Glutamatergic neuron (in vitro differentiated cells): ENCODE results near the gene ERCC6L. TPM values are rescaled to one million over a fixed set of nuclear protein-coding genes. Genes with fewer than 3 reads are reported as not detected.

ENCODE experiments used
- DNase-seq: peaks from one replicate; pipeline ENCODE4 v3.0.0; 2022
- H3K27ac Mint-ChIP-seq: one replicate; pipeline ENCODE4 v1.8.0; 2020; ENCODE audit warnings: mild to moderate bottlenecking, mixed read lengths, inconsistent platforms; ENCODE audit not compliant: unreplicated experiment
- H3K27me3 Mint-ChIP-seq: one replicate; pipeline ENCODE4 v1.8.0; 2020; ENCODE audit warnings: mild to moderate bottlenecking, moderate library complexity, mixed read lengths, inconsistent platforms; ENCODE audit not compliant: unreplicated experiment
- H3K36me3 Mint-ChIP-seq: one replicate; pipeline ENCODE4 v1.8.0; 2020; ENCODE audit warnings: mild to moderate bottlenecking, mixed read lengths, inconsistent platforms; ENCODE audit not compliant: unreplicated experiment
- H3K4me1 Mint-ChIP-seq: one replicate; pipeline ENCODE4 v1.8.0; 2020; ENCODE audit warnings: mild to moderate bottlenecking, low read depth, mixed read lengths, inconsistent platforms; ENCODE audit not compliant: unreplicated experiment
- H3K4me3 Mint-ChIP-seq: one replicate; pipeline ENCODE4 v1.8.0; 2020; ENCODE audit warnings: mild to moderate bottlenecking, mixed read lengths, inconsistent platforms; ENCODE audit not compliant: unreplicated experiment
- H3K9me3 Mint-ChIP-seq: one replicate; pipeline ENCODE4 v1.8.0; 2020; ENCODE audit warnings: mild to moderate bottlenecking, moderate library complexity, mixed read lengths, inconsistent platforms; ENCODE audit not compliant: unreplicated experiment
- CTCF ChIP-seq: fragments of 200-600 bp; sonication (generic); IDR thresholded peaks from one replicate; pipeline ENCODE4 v1.5.0; 2021; ENCODE audit not compliant: partially characterized antibody, unreplicated experiment
- total RNA-seq: library from RNA; stranded (reverse); fragmentation: NEBNext Ultra II Directional; extraction: Animal tissue kit (Norgen Biotek cat#: 25700); gene quantifications from one replicate; pipeline ENCODE4 v1.2.1, GENCODE V29; 2021; ENCODE audit not compliant: unreplicated experiment

ERCC6L gene
- total RNA-seq, 1 donor from 2014 or later: 1.2 TPM

DNA sequence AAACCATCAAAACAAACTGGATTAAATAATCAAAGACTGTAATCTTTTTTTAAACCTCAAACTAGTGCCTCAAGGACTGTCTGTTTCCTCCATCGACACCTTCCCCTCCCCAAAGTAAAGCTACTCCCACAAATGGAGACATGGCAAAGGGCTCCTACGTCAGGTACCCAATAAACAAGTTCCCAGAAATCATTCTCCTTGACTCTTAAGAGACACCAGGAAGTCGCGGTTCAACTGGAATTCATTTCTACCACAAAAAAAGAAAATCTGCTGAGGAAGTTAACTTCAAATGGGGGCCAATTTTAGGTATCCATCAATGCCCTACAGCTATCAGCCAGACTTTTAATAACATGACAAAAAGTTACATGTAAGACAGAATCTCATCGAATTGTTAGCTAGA is 35.7 kb upstream of the ERCC6L start:
- H3K4me1 Mint-ChIP-seq: peaks cover 12% of the 10 kb centered on the region
- H3K27me3 Mint-ChIP-seq: no peaks in the 10 kb centered on the region
- H3K9me3 Mint-ChIP-seq: no peaks in the 10 kb centered on the region
- H3K36me3 Mint-ChIP-seq: no peaks in the 10 kb centered on the region
- no peak for TF ChIP-seq CTCF
- no peak overlapping the region for H3K27ac Mint-ChIP-seq
- peak overlapping the region; percentile 76 for H3K4me3 Mint-ChIP-seq
- DNase-seq: no peak

DNA sequence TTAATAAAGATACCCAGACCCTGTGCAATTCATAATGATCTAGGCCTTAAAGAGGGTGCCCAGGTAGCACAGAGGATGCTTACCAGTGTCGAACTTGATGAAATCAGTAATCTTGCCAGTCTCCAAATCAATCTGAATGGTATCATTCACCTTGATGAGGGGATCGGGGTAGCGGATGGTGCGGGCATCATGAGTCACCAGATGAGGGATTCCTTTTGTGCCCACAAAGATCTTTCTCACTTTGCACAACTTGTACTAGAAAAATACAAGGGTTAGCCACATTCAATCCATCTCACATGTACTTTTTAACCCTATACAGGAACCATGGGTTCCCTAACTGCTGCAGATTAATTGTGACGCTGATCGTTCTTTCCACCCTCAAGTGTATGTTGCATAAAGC is 34.9 kb upstream of the ERCC6L start:
- peak overlapping the region; percentile 24 for H3K27ac Mint-ChIP-seq
- no peak for DNase-seq
- H3K9me3 Mint-ChIP-seq: no peaks in the 10 kb centered on the region
- peak overlapping the region; percentile 48 for H3K4me3 Mint-ChIP-seq
- H3K4me1 Mint-ChIP-seq: peaks cover 12% of the 10 kb centered on the region
- H3K36me3 Mint-ChIP-seq: no peaks in the 10 kb centered on the region
- TF ChIP-seq CTCF: no peak
- no peaks in the 10 kb centered on the region for H3K27me3 Mint-ChIP-seq

DNA sequence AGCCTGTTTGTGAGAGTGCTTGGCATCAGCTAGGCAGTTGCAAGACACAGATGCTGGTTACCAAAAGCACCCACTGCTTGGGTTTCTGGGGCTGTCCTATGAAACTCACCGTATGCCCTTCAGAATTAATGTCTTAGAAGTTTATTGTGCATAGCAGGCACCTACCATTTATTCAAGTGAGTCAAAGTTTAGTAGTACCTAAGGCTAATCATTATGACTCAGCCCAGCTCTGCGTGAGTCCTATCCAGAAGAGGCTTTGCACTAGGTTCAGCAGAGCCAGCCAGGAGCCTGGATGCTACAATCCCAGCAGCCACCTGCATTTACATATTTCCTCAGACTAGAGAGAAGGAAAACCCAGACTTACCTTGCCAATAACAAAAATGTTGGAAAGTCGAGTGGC is 34.0 kb upstream of the ERCC6L start:
- Mint-ChIP-seq H3K4me3 (no peak overlapping the region), H3K9me3 (no peaks in the 10 kb centered on the region), H3K4me1 (peaks cover 11% of the 10 kb centered on the region), H3K27me3 (peaks cover under 1% of the 10 kb centered on the region), H3K36me3 (no peaks in the 10 kb centered on the region), H3K27ac (no peak overlapping the region)
- no peak for TF ChIP-seq CTCF
- DNase-seq: no peak

- no peak overlapping the region for H3K4me3 Mint-ChIP-seq
- peaks cover 11% of the 10 kb centered on the region for H3K4me1 Mint-ChIP-seq
- no peaks in the 10 kb centered on the region for H3K9me3 Mint-ChIP-seq
- TF ChIP-seq CTCF: no peak
- H3K36me3 Mint-ChIP-seq: no peaks in the 10 kb centered on the region
- H3K27ac Mint-ChIP-seq: no peak overlapping the region
- H3K27me3 Mint-ChIP-seq: peaks cover 1% of the 10 kb centered on the region
- no peak for DNase-seq
Measured at GRCh38 chrX:72271812-72272211, 33.0 kb upstream of the ERCC6L start.

DNA sequence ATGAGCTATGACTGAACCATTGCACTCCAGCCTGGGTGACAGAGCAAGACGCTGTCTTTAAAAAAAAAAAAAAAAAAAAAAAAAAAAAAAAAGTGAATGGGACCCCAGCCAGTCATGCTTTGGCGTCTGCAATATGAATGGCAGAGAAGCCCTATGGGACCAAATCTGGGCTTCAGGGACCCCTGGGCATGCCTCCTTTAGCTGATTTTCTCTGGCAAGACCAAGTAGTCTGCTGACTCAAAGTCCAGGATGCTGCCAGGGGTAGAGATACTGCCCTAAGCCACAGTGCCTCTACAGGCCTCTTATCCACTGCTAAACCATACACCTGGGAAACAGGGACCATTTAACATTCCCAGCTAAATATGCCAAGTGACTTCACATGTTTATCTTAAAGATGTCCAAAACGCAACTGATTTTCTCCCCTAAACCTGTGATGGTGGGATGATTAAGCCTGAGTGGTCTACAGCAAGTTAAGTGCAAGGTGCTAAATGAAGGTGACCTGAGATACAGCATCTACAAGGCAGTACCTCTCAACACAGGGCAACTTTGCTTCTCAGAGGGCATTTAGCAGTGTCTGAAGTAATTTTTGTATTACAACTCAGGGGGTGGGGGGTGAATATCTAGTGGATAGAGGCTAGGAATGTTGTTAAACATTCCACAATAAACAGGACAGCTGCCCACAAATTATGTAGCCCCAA is 32.4 kb upstream of the ERCC6L start:
- no peak for DNase-seq
- Mint-ChIP-seq H3K27ac (no peak overlapping the region), H3K4me1 (peaks cover 11% of the 10 kb centered on the region), H3K9me3 (no peaks in the 10 kb centered on the region), H3K36me3 (no peaks in the 10 kb centered on the region), H3K4me3 (no peak overlapping the region), H3K27me3 (peaks cover 1% of the 10 kb centered on the region)
- no peak for TF ChIP-seq CTCF
